Spleen (tissue), 7 donors: ENCODE measurements around the gene BCAR3.

ENCODE experiments used
- POLR2A ChIP-seq, 3 donors: fragments of 450-650 bp; IDR thresholded peaks; one replicate each; pipeline ENCODE4 v1.5.1; 2017; ENCODE audit warnings: antibody characterized with exemption in 3 of 3, mild to moderate bottlenecking in 1 of 3
- TF ChIP-seq, protein P1 (sequence below), 11 experiments: fragments of 200-600 bp in 7 of 11; fragments of 450-650 bp in 4 of 11; sonication (generic) in 4 of 11; IDR thresholded peaks in 8 of 11; conservative IDR thresholded peaks in 3 of 11; 1 replicate in 7 of 11; 2 replicates in 4 of 11; pipeline versions ENCODE4 v1.4.0 to v1.8.0; 2016 to 2021; ENCODE audit warnings: antibody characterized with exemption in 11 of 11, inconsistent platforms in 4 of 11, mild to moderate bottlenecking in 1 of 11
- donor health status: DM: no; HTN: no; CAD: no; lungs with moderate emphysema.
- donor health status: DM: no; HTN: no; CAD: no.
- donor health status: DM: no; HTN: no; CAD: no.

DNA sequence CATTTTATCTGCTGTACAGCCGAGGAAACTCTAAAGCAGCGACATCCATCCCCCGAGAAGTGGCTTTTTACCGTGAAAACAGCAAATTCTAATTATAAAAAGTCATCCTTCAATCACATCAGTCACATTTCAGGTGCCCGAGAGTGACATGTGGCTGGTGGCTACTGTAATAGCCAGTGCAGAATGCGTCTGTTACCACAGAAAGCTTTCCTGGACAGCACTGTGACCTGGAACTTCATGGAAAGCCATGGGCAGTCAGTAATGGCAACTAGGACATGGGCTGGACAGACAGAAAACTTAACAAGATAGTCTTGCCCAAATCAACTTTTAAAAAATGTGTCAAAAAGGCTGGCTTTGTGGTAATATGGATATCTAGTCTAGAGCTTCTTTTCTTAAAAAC lies 106.6 kb downstream of the BCAR3 start:
- no peak for TF ChIP-seq POLR2A (IDR thresholded peaks at IDR 0.05)
- TF ChIP-seq, protein P1, sequence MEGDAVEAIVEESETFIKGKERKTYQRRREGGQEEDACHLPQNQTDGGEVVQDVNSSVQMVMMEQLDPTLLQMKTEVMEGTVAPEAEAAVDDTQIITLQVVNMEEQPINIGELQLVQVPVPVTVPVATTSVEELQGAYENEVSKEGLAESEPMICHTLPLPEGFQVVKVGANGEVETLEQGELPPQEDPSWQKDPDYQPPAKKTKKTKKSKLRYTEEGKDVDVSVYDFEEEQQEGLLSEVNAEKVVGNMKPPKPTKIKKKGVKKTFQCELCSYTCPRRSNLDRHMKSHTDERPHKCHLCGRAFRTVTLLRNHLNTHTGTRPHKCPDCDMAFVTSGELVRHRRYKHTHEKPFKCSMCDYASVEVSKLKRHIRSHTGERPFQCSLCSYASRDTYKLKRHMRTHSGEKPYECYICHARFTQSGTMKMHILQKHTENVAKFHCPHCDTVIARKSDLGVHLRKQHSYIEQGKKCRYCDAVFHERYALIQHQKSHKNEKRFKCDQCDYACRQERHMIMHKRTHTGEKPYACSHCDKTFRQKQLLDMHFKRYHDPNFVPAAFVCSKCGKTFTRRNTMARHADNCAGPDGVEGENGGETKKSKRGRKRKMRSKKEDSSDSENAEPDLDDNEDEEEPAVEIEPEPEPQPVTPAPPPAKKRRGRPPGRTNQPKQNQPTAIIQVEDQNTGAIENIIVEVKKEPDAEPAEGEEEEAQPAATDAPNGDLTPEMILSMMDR (IDR thresholded peaks at IDR 0.05 in 8 of 11, conservative IDR thresholded peaks at IDR 0.05 in 3 of 11): no peak
